ENCODE results near the gene SORBS1. TPM values are rescaled to one million over a fixed set of nuclear protein-coding genes. Genes with fewer than 3 reads are reported as not detected.

The SORBS1 gene
- total RNA-seq, 2 experiments from 2014 or later = 0.57 to 3.1 TPM

- Histone ChIP-seq H2AFZ (ENCODE audit: low read length) (no peak overlapping the region), H3K4me2 (ENCODE audit: low read length) (no peak overlapping the region), H4K20me1 (ENCODE audit: insufficient read depth, low read length) (no peaks in the 10 kb centered on the region), H3K36me3 (ENCODE audit: insufficient read depth, low read length) (no peaks in the 10 kb centered on the region), H3K9me3 (ENCODE audit: low read length) (no peaks in the 10 kb centered on the region), H3K4me1 (ENCODE audit: insufficient read depth, low read length, poor library complexity, severe bottlenecking) (peaks cover 9% of the 10 kb centered on the region), H3K4me3 (ENCODE audit: low read depth, low read length, poor library complexity, severe bottlenecking) (no peak overlapping the region), H3K79me2 (ENCODE audit: insufficient read depth, low read depth, low read length) (no peaks in the 10 kb centered on the region; the same call in 1 of the 2 replicates), H3K9me2 (ENCODE audit: insufficient read depth, low read length) (no peaks in the 10 kb centered on the region), H3K27ac (ENCODE audit: low read depth, low read length, poor library complexity, severe bottlenecking) (no peak overlapping the region)
- intact Hi-C loops (cut with micrococcal nuclease; ENCODE audit: unreplicated experiment) = no loop called here
- TF ChIP-seq EZH2phosphoT487 (IDR thresholded peaks at IDR 0.05; ENCODE audit: borderline replicate concordance, low read depth, low read length) (no peak), CTCF (conservative IDR thresholded peaks at IDR 0.05; ENCODE audit: low read length) (no peak)
- no peak for DNase-seq (ENCODE audit: low spot score)
- ChIA-PET CTCF (ENCODE audit: unreplicated experiment) (no interaction called here), POLR2A (interaction anchor here (0.5 to 1.3 kb wide), 3 partner anchors 11 to 31 kb away, joined by 3 read pairs; no protein-coding TSS in a partner anchor)
- BruUV-seq (replicated peaks) = no TSS peak
These were observed 285.3 kb downstream of the SORBS1 start for GRCh38 chr10:95275726-95276366.

DNA sequence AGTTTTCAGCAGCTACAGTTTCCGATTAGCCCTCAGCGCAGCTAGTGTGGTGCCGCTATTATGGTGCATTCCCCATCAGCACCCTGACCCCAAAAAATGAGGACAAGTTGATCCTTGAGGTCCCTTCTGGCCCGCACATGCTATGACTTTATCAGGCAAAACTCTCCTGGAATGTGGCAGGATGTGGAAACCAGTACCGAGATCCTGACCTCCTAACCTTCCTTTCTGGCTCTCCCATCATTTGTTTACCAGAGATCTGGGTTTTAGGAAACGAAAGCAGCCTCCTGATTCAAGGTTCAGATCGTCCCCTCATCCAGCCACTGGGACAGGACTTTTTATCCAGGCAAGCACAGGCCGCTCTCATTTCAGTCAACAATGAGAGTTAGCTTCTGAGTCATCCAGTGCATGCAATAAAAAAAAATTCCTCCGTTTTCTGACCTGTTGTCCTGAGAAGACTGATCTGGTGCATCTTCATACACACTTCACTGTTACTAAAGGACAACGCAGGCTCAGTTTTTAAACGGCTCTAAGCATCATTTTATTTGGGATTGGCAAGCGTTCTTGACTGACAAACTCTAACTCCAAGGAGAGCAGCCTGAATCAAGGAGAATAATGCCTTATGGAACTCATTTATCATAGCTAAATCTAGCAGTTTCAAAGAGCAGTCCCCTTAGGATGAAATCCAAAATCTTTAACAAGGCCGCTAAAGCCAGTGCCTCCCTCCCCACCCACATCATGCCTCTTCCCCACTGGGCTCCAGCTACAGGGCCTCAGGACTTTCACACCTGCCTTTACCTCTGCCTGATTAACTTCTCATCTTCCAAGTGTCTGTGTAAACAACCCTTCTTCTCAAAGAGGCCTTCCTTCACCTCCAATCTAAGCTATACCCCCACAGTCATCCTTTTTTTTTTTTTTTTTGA, 287.5 kb downstream of the SORBS1 start:
- Histone ChIP-seq H3K9me2 (ENCODE audit: insufficient read depth, low read length) (no peaks in the 10 kb centered on the region), H3K4me3 (ENCODE audit: low read depth, low read length, poor library complexity, severe bottlenecking) (no peak overlapping the region), H3K4me1 (ENCODE audit: insufficient read depth, low read length, poor library complexity, severe bottlenecking) (no peaks in the 10 kb centered on the region), H3K79me2 (ENCODE audit: insufficient read depth, low read depth, low read length) (no peaks in the 10 kb centered on the region), H3K9me3 (ENCODE audit: low read length) (no peaks in the 10 kb centered on the region), H4K20me1 (ENCODE audit: insufficient read depth, low read length) (no peaks in the 10 kb centered on the region), H3K27ac (ENCODE audit: low read depth, low read length, poor library complexity, severe bottlenecking) (no peak overlapping the region), H3K4me2 (ENCODE audit: low read length) (no peak overlapping the region), H3K36me3 (ENCODE audit: insufficient read depth, low read length) (no peaks in the 10 kb centered on the region), H2AFZ (ENCODE audit: low read length) (no peak overlapping the region)
- ChIA-PET POLR2A (interaction anchor here (0.6 to 1.7 kb wide), 4 partner anchors 14 to 188 kb away, joined by 3 to 6 read pairs (median 4); no protein-coding TSS in a partner anchor), CTCF (ENCODE audit: unreplicated experiment) (no interaction called here)
- intact Hi-C loops (cut with micrococcal nuclease; ENCODE audit: unreplicated experiment) = no loop called here
- no TSS peak for BruUV-seq (replicated peaks)
- TF ChIP-seq EZH2phosphoT487 (IDR thresholded peaks at IDR 0.05; ENCODE audit: borderline replicate concordance, low read depth, low read length) (no peak), CTCF (conservative IDR thresholded peaks at IDR 0.05; ENCODE audit: low read length) (no peak)
- DNase-seq (ENCODE audit: low spot score) = no peak
